GM10266 (cell line): Measurements from ENCODE around the gene CFLAR.

Experiments
- DNase-seq: peaks from one replicate; pipeline ENCODE4 v3.0.0; 2012; ENCODE audit errors: extremely low spot score
- TF ChIP-seq, protein P1 (sequence below): IDR thresholded peaks from 2 replicates; pipeline ENCODE4 v1.5.1; 2012; ENCODE audit warnings: mild to moderate bottlenecking, low read depth; ENCODE audit not compliant: control insufficient read depth, insufficient read depth; ENCODE audit errors: missing control alignments

CFLAR gene

DNA sequence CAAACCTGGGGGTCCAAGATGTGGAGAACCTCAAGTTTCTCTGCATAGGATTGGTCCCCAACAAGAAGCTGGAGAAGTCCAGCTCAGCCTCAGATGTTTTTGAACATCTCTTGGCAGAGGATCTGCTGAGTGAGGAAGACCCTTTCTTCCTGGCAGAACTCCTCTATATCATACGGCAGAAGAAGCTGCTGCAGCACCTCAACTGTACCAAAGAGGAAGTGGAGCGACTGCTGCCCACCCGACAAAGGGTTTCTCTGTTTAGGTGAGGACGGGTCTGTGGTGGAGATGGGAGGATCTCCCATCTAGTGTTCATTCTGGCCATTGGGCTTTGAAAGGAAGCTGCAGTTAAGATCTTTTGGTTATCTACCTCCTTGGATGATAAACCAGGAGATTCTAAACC is 69.9 kb downstream of the CFLAR start:
- no peak for DNase-seq

DNA sequence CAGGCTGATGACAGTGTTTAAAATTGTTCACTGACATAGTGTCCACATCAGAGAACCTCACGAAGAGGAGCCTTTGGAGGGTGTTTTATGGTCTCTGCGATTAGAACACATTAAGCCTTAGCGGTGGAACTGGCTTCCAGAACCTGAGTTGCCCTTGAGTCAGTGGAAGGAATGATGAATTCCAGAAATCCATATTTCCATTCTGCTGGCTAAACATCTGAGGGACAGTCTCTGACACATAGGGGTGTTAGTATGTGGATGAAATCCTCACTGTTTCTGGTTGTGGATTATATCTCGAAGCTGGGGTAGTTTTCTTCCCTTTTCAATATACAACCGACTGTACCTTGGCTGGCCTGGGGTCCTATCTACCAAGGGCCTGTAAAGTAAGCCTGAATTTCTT is 71.0 kb downstream of the CFLAR start:
- DNase-seq: no peak
- TF ChIP-seq, protein P1, sequence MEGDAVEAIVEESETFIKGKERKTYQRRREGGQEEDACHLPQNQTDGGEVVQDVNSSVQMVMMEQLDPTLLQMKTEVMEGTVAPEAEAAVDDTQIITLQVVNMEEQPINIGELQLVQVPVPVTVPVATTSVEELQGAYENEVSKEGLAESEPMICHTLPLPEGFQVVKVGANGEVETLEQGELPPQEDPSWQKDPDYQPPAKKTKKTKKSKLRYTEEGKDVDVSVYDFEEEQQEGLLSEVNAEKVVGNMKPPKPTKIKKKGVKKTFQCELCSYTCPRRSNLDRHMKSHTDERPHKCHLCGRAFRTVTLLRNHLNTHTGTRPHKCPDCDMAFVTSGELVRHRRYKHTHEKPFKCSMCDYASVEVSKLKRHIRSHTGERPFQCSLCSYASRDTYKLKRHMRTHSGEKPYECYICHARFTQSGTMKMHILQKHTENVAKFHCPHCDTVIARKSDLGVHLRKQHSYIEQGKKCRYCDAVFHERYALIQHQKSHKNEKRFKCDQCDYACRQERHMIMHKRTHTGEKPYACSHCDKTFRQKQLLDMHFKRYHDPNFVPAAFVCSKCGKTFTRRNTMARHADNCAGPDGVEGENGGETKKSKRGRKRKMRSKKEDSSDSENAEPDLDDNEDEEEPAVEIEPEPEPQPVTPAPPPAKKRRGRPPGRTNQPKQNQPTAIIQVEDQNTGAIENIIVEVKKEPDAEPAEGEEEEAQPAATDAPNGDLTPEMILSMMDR: no peak

More for the DNA sequence above, 69.9 kb downstream of the CFLAR start:
- TF ChIP-seq, protein P1: no peak

DNA sequence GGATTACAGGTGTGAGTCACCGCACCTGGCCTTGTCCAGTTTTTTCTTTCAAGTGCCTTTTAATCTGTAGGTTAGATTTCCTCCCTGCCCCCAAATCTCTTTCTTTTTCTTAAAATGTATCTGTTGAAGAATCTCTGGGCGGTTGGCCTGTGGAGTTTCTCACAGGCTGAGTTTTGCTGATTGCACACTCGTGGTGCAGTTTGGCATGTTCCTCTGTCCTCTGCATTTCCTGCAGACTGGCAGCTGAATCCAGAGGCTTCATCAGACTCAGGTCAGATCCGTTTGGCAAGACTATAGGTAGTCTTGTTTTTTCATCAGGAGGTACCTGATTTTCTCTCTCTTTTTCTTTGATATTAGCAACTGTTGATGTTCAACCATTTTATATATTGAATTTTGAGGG is 72.5 kb downstream of the CFLAR start:
- no peak for DNase-seq
- TF ChIP-seq, protein P1: no peak

DNA sequence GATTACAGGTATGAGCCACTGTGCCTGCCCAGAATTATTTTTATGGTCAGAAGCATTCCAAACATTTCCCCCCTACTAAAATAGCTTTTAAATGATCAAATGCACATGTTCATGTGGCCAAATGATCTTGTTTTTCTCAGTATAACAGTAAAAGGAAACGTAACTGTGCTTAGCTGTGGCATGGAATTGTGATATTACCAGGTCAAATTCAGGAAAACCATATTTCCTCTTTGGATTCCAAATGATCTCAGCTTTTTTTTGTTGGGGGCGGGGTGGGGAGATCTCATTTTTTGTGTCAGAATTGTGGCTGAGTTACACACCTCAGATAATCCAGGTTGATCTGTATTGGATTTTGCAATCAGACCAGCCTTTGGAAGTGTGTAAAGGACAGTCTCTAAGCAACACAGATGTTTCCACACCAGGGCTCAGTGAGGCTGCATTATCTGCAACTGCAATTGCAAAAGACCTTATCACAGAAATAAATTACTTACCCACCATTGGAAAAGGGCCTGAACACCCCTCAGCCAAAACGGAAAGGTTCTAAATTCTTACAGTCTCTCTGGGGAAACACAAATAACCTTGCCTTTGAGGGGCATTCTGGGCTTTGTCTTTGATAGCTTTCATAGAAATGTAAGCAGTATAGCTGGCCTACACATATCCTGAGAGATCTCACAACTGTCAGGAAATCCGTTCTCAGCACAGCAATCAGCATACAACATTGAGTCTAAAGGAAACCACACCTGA is 75.3 kb downstream of the CFLAR start:
- DNase-seq: no peak
- TF ChIP-seq, protein P1: no peak

DNA sequence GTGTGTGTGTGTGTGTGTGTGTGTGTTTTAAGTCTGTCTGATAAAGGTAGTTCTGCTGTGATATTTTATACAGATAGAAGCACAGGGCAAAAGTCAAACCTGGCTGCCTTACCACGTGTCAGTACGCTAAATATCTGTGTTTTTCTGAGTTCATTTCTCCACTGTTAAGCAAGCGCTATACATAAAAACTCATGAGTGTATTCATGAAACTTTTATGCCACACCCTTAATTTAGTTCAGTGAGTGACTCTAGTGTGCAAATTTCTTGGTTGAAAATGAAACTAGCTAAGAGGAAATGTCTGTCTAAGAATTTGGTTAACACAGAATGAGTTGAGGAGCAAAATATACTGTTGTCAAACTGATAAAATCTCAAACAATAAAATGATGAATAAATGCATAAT is 78.1 kb downstream of the CFLAR start:
- peak; percentile 63 for DNase-seq
- TF ChIP-seq, protein P1: no peak

DNA sequence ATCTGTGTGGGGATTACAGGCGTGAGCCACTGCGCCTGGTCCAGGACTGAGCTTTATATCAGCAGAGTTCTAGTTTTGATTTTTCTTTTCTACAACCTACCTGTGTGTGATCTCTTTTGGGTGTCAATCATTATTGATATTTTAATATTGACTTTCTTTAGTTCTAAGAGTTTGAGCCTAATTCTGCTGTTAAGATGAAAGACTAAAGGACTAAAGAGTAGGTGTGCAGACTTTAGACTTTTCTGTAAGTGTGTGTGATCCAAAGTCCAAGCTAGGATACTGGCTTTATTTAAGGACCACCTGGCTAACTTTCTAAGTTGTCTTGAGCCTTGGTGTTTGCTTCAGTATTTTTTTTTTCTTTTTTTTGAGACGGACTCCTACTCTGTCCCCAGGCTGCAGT is 79.4 kb downstream of the CFLAR start:
- TF ChIP-seq, protein P1: no peak
- no peak for DNase-seq

DNA sequence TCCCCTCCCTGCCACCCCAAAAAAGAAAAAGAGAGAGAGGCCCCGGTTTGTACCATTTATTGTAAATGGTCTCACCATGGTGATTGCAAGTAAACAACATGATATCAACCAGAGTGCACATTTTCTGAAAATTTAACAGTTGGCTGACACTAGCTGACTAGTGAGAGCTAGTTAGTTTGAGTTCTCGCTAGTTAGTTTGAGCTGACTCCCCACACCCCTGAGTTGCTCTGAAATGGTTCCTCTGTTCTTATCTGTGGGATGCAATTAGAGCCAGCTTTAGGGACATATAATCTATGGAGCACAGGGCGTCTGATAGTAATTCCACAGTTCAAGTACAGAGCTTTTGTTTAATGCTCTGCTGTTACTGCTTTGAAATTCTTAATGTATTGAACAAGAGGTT is 80.0 kb downstream of the CFLAR start:
- TF ChIP-seq, protein P1: no peak
- no peak for DNase-seq
